Uterus (tissue), 2 donors: ENCODE data around the gene GMDS.

Source experiments
- CTCF ChIP-seq, 4 experiments: fragments of 200-600 bp in 2 of 4; fragments of 450-650 bp in 2 of 4; sonication (generic) in 2 of 4; IDR thresholded peaks; one replicate each; pipeline ENCODE4 v1.5.1; 2016 to 2019; ENCODE audit warnings: antibody characterized with exemption in 4 of 4, mild to moderate bottlenecking in 2 of 4, moderate library complexity in 1 of 4
- POLR2A ChIP-seq, 2 donors: fragments of 450-650 bp; IDR thresholded peaks; one replicate each; pipeline ENCODE4 v1.6.1; 2016; ENCODE audit warnings: antibody characterized with exemption in 2 of 2, mild to moderate bottlenecking in 1 of 2, moderate library complexity in 1 of 2

GRCh38 chr6:1645466-1646185 is 599.8 kb downstream of the GMDS start:
- TF ChIP-seq POLR2A (IDR thresholded peaks at IDR 0.05), result no peak
- TF ChIP-seq CTCF (IDR thresholded peaks at IDR 0.05), result no peak
